ENCODE measurements around the gene CRPPA. TPM values are rescaled to one million over a fixed set of nuclear protein-coding genes. Genes with fewer than 3 reads are reported as not detected.
A peak's percentile ranks its signal among the peaks of the same experiment; 100 is the strongest.

CRPPA gene
- total and polyA plus RNA-seq, 2 experiments from 2014 or later = 3.3 to 3.4 TPM

DNA sequence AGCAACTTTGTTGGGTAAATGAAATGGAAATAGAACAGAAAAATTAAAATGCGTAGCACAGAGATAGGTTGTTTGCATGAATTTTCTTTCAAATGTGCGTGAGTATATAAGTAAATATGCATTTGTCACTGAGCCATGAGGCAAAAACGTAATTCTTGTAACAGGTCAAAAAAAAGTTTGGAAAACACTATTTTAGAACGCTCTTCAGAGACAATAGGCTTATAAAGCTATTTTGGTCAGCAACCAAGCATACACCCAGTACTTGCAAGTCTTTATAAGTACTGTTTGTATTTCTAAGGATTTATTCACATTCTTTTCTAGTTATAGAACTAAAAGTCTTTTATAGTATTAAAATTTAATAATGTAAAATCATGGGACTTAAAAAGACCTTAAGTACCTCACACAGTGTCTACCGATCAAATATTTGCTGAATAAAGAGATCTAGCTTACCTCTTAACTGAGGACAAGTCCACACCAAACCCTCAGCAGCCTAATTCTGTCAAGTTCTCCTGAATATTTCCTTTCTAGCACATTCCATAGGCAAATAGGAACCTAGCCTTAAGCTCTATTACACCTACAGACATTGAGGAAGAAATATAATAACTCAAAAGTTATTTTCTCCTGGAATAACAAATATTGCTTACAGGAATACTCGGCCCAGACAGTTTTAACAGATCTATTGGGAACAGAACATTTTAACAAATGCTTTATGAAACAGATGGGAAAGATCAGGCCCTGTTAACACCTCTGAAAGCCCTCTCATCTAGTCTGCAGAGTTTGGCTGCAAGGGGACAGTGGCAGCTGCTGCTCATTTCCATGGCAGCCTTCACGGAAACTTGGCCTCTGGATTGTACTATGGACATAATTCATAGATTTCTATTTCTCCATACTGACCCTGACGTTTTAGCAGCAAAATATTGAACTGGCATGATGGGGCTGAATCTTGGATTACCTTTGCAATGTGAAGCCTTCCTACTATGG is 8.8 kb downstream of the CRPPA start:
- Histone ChIP-seq H3K9me3 (ENCODE audit: low read depth) (no peaks in the 10 kb centered on the region), H3K9me2 (replicated peaks; ENCODE audit: insufficient read depth) (no peaks in the 10 kb centered on the region), H3K4me3 (no peak overlapping the region), H3K36me3 (replicated peaks; ENCODE audit: insufficient read depth, low read depth) (no peaks in the 10 kb centered on the region), H2AFZ (no peak overlapping the region), H3K79me2 (peaks cover 7% of the 10 kb centered on the region), H3K27ac (peak overlapping the region; percentile 74), H3K4me1 (ENCODE audit: insufficient read depth) (peaks cover 5% of the 10 kb centered on the region), H3K27me3 (no peaks in the 10 kb centered on the region), H3K4me2 (peak overlapping the region; percentile 22), H4K20me1 (ENCODE audit: insufficient read depth, poor library complexity, severe bottlenecking) (no peaks in the 10 kb centered on the region)
- DNase-seq (ENCODE audit: low spot score) = no peak
- WGBS (ENCODE audit: low lambda C conversion rate, missing lambda C conversion rate) = 60% methylated on average over 8 of the region's 8 CpGs
- no peak for TF ChIP-seq EZH2phosphoT487 (IDR thresholded peaks at IDR 0.05; ENCODE audit: low read depth, severe bottlenecking, unreplicated experiment)
- TF ChIP-seq EZH2 (IDR thresholded peaks at IDR 0.05; ENCODE audit: borderline replicate concordance) = no peak
- no peak for TF ChIP-seq CTCF (IDR thresholded peaks at IDR 0.05; ENCODE audit: poor library complexity)

DNA sequence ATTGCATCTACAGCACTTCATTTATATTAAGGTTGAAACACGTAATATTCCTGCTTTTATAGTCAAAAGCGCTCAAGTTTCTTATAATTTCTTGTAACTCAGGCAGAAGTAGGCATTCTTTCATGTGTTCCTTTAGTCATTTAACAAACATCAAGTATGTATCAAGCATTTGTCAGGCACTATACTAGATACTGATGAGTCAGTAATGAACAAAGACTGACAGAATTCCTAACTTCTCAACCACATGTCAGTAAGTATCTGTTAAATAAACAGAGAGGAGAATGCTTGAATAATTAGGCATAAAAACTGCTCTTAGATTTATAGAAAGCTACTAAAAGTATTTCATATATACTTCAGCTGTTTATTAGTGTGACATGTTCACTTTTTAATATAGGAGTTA is 9.9 kb downstream of the CRPPA start:
- no peaks in the 10 kb centered on the region for H3K9me2 ChIP-seq (replicated peaks; ENCODE audit: insufficient read depth)
- no peaks in the 10 kb centered on the region for H3K36me3 ChIP-seq (replicated peaks; ENCODE audit: insufficient read depth, low read depth)
- H3K79me2 ChIP-seq = peaks cover 4% of the 10 kb centered on the region
- no peak for DNase-seq (ENCODE audit: low spot score)
- H3K4me3 ChIP-seq = no peak overlapping the region
- WGBS (ENCODE audit: low lambda C conversion rate, missing lambda C conversion rate) = 89% methylated on average over 2 of the region's 2 CpGs
- peak overlapping the region; percentile 15 for H3K27ac ChIP-seq
- peaks cover 5% of the 10 kb centered on the region for H3K4me1 ChIP-seq (ENCODE audit: insufficient read depth)
- H4K20me1 ChIP-seq (ENCODE audit: insufficient read depth, poor library complexity, severe bottlenecking) = no peaks in the 10 kb centered on the region
- no peaks in the 10 kb centered on the region for H3K9me3 ChIP-seq (ENCODE audit: low read depth)
- TF ChIP-seq EZH2phosphoT487 (IDR thresholded peaks at IDR 0.05; ENCODE audit: low read depth, severe bottlenecking, unreplicated experiment) = no peak
- TF ChIP-seq CTCF (IDR thresholded peaks at IDR 0.05; ENCODE audit: poor library complexity) = no peak
- TF ChIP-seq EZH2 (IDR thresholded peaks at IDR 0.05; ENCODE audit: borderline replicate concordance) = no peak
- H3K4me2 ChIP-seq = no peak overlapping the region
- H3K27me3 ChIP-seq = no peaks in the 10 kb centered on the region
- H2AFZ ChIP-seq = no peak overlapping the region

DNA sequence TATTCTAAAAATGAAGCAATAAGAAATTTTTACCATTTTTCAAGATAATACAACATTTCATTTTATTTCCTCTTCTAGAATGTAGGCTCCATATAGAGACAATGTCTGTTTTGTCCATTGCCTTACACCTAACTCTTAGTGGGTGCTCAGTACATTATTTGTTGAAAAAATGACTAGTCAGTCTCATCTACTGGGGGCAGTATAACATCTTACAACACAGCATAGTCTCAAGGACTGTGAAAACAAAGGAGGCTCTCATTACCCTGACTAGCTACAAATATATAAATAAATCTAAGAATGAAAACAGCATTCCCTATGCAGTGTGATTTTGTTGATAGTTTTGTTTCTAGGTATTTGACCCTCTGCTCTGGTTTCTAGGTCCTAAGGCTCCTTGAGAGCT is 11.6 kb downstream of the CRPPA start:
- H3K36me3 ChIP-seq (replicated peaks; ENCODE audit: insufficient read depth, low read depth) = no peaks in the 10 kb centered on the region
- H3K4me2 ChIP-seq = no peak overlapping the region
- no peaks in the 10 kb centered on the region for H3K9me2 ChIP-seq (replicated peaks; ENCODE audit: insufficient read depth)
- peaks cover 5% of the 10 kb centered on the region for H3K4me1 ChIP-seq (ENCODE audit: insufficient read depth)
- no peaks in the 10 kb centered on the region for H3K9me3 ChIP-seq (ENCODE audit: low read depth)
- H2AFZ ChIP-seq = no peak overlapping the region
- no peak overlapping the region for H3K4me3 ChIP-seq
- no peaks in the 10 kb centered on the region for H3K79me2 ChIP-seq
- DNase-seq (ENCODE audit: low spot score) = no peak
- H3K27ac ChIP-seq = no peak overlapping the region
- TF ChIP-seq CTCF (IDR thresholded peaks at IDR 0.05; ENCODE audit: poor library complexity) = peak; percentile 7
- no peak for TF ChIP-seq EZH2phosphoT487 (IDR thresholded peaks at IDR 0.05; ENCODE audit: low read depth, severe bottlenecking, unreplicated experiment)
- H4K20me1 ChIP-seq (ENCODE audit: insufficient read depth, poor library complexity, severe bottlenecking) = no peaks in the 10 kb centered on the region
- no peaks in the 10 kb centered on the region for H3K27me3 ChIP-seq
